GM12878 (cell line): ENCODE measurements around the gene POLA2. TPM values are rescaled to one million over a fixed set of nuclear protein-coding genes. Genes with fewer than 3 reads are reported as not detected.

Experiments used
- ATAC-seq: fragments of 200-7000 bp; cut with Tn5 transposase; 3 replicates; pipeline ENCODE4 v1.9.1; 2020; ENCODE audit warnings: mild to moderate bottlenecking, moderate library complexity
- BruUV-seq: library from RNA; stranded (reverse); fragments of 400-500 nt; replicated peaks from 2 replicates; lab custom pipeline; 2021; lab: Mats Ljungman, UMichigan
- CTCF ChIA-PET: fragments of 300-600 bp; sonication (Branson Sonifier 250); formaldehyde crosslinking; extraction: SDS; loops from one replicate; lab custom pipeline; 2021; ENCODE audit warnings: inconsistent platforms; lab: Yijun Ruan, JAX
- POLR2A ChIA-PET: fragments of 350-600 bp; formaldehyde crosslinking; extraction: SDS; loops from one replicate; lab custom pipeline; 2021; ENCODE audit warnings: inconsistent platforms; lab: Charles Lee
- RAD21 ChIA-PET: fragments of 300-600 bp; sonication (Branson Sonifier 250); formaldehyde crosslinking; loops from one replicate; lab custom pipeline; 2023; ENCODE audit warnings: antibody characterized with exemption; ENCODE audit not compliant: unreplicated experiment; lab: Charles Lee
- SMC1A ChIA-PET: fragments of 300-600 bp; sonication (Branson Sonifier 250); formaldehyde crosslinking; loops from one replicate; lab custom pipeline; 2023; ENCODE audit not compliant: unreplicated experiment, uncharacterized antibody; lab: Charles Lee
- DNase-seq: peaks from one replicate; pipeline ENCODE4 v3.0.0-alpha.2; 2011; ENCODE audit warnings: low read depth, low spot score
- FAIRE-seq: peaks from 3 replicates; lab custom pipeline; 2011; peaks lifted over from hg19 to GRCh38; lab: Jason Lieb, UNC
- H2AFZ ChIP-seq: 2 replicates; pipeline ENCODE4 v1.6.0; 2011; ENCODE audit warnings: low read depth, low read length, control low read depth; ENCODE audit not compliant: control insufficient read depth
- H3K27ac ChIP-seq: 2 replicates; pipeline ENCODE4 v1.5.1; 2011; ENCODE audit warnings: control low read depth; ENCODE audit not compliant: control insufficient read depth, insufficient read depth
- H3K27me3 ChIP-seq, 2 experiments: replicated peaks in 1 of 2; 2 replicates each; pipeline versions ENCODE4 v1.6.0 to v1.6.1; 2011; ENCODE audit warnings: low read length in 1 of 2; ENCODE audit not compliant: control insufficient read depth in 2 of 2, insufficient read depth in 2 of 2
- H3K36me3 ChIP-seq, 2 experiments: 2 replicates each; pipeline ENCODE4 v1.5.1; 2011; ENCODE audit warnings: low read length in 1 of 2; ENCODE audit not compliant: control insufficient read depth in 2 of 2, insufficient read depth in 2 of 2
- H3K4me1 ChIP-seq: 2 replicates; pipeline ENCODE4 v1.6.1; 2011; ENCODE audit warnings: mild to moderate bottlenecking, low read length, moderate library complexity, mixed read lengths; ENCODE audit not compliant: control insufficient read depth, insufficient read depth
- H3K4me2 ChIP-seq: 2 replicates; pipeline ENCODE4 v1.6.0; 2011; ENCODE audit warnings: control low read depth; ENCODE audit not compliant: control insufficient read depth, insufficient read depth
- H3K4me3 ChIP-seq: fragments of 200-600 bp; sonication (generic); 2 replicates; pipeline ENCODE4 v1.5.1; 2016
- H3K79me2 ChIP-seq: 2 replicates; pipeline ENCODE4 v1.6.0; 2011; ENCODE audit warnings: low read length; ENCODE audit not compliant: control insufficient read depth, insufficient read depth
- H3K9ac ChIP-seq: 2 replicates; pipeline ENCODE4 v1.8.0; 2011; ENCODE audit warnings: low read length, control low read depth, mixed read lengths; ENCODE audit not compliant: control insufficient read depth, insufficient read depth
- H3K9me3 ChIP-seq: replicated peaks from 3 replicates; pipeline ENCODE4 v1.5.1; 2011; ENCODE audit warnings: mild to moderate bottlenecking, low read length; ENCODE audit not compliant: control insufficient read depth, insufficient read depth
- H4K20me1 ChIP-seq: 2 replicates; pipeline ENCODE4 v1.6.0; 2011; ENCODE audit not compliant: control insufficient read depth, insufficient read depth
- ATF2 ChIP-seq: IDR thresholded peaks from 2 replicates; pipeline ENCODE4 v1.6.1; 2012; ENCODE audit warnings: low read length, inconsistent platforms
- CTCF ChIP-seq, 3 experiments: IDR thresholded peaks in 2 of 3; conservative IDR thresholded peaks in 1 of 3; 2 replicates each; pipeline ENCODE4 v1.5.1; 2011; ENCODE audit warnings: low read depth in 3 of 3, low read length in 3 of 3, mild to moderate bottlenecking in 3 of 3, control low read depth in 2 of 3, moderate library complexity in 2 of 3, inconsistent platforms in 1 of 3, mixed read lengths in 1 of 3; ENCODE audit not compliant: control insufficient read depth in 2 of 3, insufficient read depth in 1 of 3; ENCODE audit errors: extremely low read depth in 1 of 3
- E4F1 ChIP-seq: fragments of 450-650 bp; IDR thresholded peaks from 2 replicates; pipeline ENCODE4 v1.6.1; 2018; ENCODE audit warnings: borderline replicate concordance, mild to moderate bottlenecking; ENCODE audit not compliant: partially characterized antibody
- ETV6 ChIP-seq, 2 experiments: fragments of 450-650 bp in 1 of 2; IDR thresholded peaks in 1 of 2; conservative IDR thresholded peaks in 1 of 2; 2 replicates each; pipeline ENCODE4 v1.6.1; 2014; ENCODE audit warnings: antibody characterized with exemption in 1 of 2, borderline replicate concordance in 1 of 2, low read depth in 1 of 2, mild to moderate bottlenecking in 1 of 2, moderate library complexity in 1 of 2
- NFIC ChIP-seq: IDR thresholded peaks from 2 replicates; pipeline ENCODE4 v1.6.1; 2012; ENCODE audit warnings: low read depth, mild to moderate bottlenecking, inconsistent platforms, low read length, moderate library complexity
- RELA ChIP-seq: fragments of 450-650 bp; IDR thresholded peaks from 2 replicates; pipeline ENCODE4 v1.8.0; 2014; ENCODE audit warnings: borderline replicate concordance; ENCODE audit not compliant: partially characterized antibody
- RUNX3 ChIP-seq: IDR thresholded peaks from 2 replicates; pipeline ENCODE4 v1.6.1; 2012; ENCODE audit warnings: low read length, inconsistent platforms
- SMARCA5 ChIP-seq: fragments of 450-650 bp; IDR thresholded peaks from 2 replicates; pipeline ENCODE4 v1.6.1; 2017; ENCODE audit warnings: mild to moderate bottlenecking
- STAT3 ChIP-seq: IDR thresholded peaks from 2 replicates; pipeline ENCODE4 v1.6.1; 2011; ENCODE audit warnings: low read depth, low read length, improper control_type of control experiment
- TBL1XR1 ChIP-seq: IDR thresholded peaks from 2 replicates; pipeline ENCODE4 v1.6.1; 2012; ENCODE audit warnings: low read depth, low read length, improper control_type of control experiment
- ZBTB33 ChIP-seq: fragments of 450-650 bp; IDR thresholded peaks from 2 replicates; pipeline ENCODE4 v1.6.1; 2017; ENCODE audit warnings: mild to moderate bottlenecking
- ZZZ3 ChIP-seq: IDR thresholded peaks from 2 replicates; pipeline ENCODE4 v1.6.1; 2011; ENCODE audit warnings: low read depth; ENCODE audit not compliant: control insufficient read depth, insufficient read length
- WGBS: methylation state at CpG from one replicate; pipeline ENCODE4 v1.1.6; 2016; ENCODE audit warnings: low lambda C conversion rate; ENCODE audit not compliant: insufficient replicate concordance, insufficient coverage; ENCODE audit errors: missing lambda C conversion rate; 5-methylcytosine and 5-hydroxymethylcytosine counted together
- in situ Hi-C: fragments of 300-500 bp; cut with MboI; formaldehyde crosslinking; loops from 9 replicates; pipeline ENCODE4 v1.14.3; 2018; ENCODE audit warnings: mixed read lengths
- intact Hi-C: fragments of 100-400 bp; cut with micrococcal nuclease; formaldehyde crosslinking; loops from one replicate; pipeline ENCODE4 v1.14.2; 2022; ENCODE audit not compliant: unreplicated experiment
- polyA plus RNA-seq, 11 experiments: library from polyadenylated mRNA; depleted of rRNA in 4 of 11; unstranded in 6 of 11; stranded (reverse) in 5 of 11; fragments of >200 nt; fragmentation: Nextera tagmentation in 4 of 11; fragmentation: Illumina TruSeq in 1 of 11; extraction: Ambion mirVana in 4 of 11; extraction: Trizol in 1 of 11; gene quantifications; 1 replicate in 1 of 11; 2 replicates in 10 of 11; pipeline versions ENCODE4 v1.2.1 to v1.2.3, GENCODE V29; 2011 to 2016; ENCODE audit warnings: inconsistent platforms in 2 of 11, missing spikeins in 2 of 11, low read depth in 1 of 11
- total RNA-seq, 4 experiments: library from RNA; depleted of rRNA in 3 of 4; stranded (reverse); fragments of >200 nt in 3 of 4; fragmentation: Illumina TruSeq in 1 of 4; extraction: Trizol in 1 of 4; gene quantifications; 2 replicates each; pipeline versions ENCODE4 v1.2.1 to v1.2.3, GENCODE V29; 2013 to 2021

POLA2 gene
- total and polyA plus RNA-seq, 10 of the 15 experiments (the other 5 are each of a cell fraction or from before 2014, with no cell fraction given) = 4.2 to 121 (median 56.2) TPM

- no peak for TF ChIP-seq E4F1
Measured at GRCh38 chr11:65300621-65301275, 39.0 kb downstream of the POLA2 start (continued).

- Histone ChIP-seq H4K20me1 (no peaks in the 10 kb centered on the region), H3K4me3 (no peak overlapping the region), H3K36me3 (peaks cover 5 to 9% of the 10 kb centered on the region in 2 experiments; a peak in 3 of 4 replicates), H3K9ac (no peak overlapping the region), H3K27me3 (no peaks in the 10 kb centered on the region), H3K4me1 (no peaks in the 10 kb centered on the region), H3K27ac (no peak overlapping the region), H3K79me2 (no peaks in the 10 kb centered on the region), H3K9me3 (no peaks in the 10 kb centered on the region), H3K4me2 (no peak overlapping the region), H2AFZ (no peak overlapping the region)
- no peak for DNase-seq
- RAD21 ChIA-PET = no interaction called here
- in situ Hi-C loops (no loop called here), intact Hi-C loops (no loop called here)
- FAIRE-seq = no peak
- SMC1A ChIA-PET = no interaction called here
- CTCF ChIA-PET = interaction anchor here (2.4 kb wide), 1 partner anchor 15 kb away, joined by 6 read pairs; no protein-coding TSS in a partner anchor
- POLR2A ChIA-PET = interaction anchor here (0.5 kb wide), 1 partner anchor 25 kb away, joined by 4 read pairs; no protein-coding TSS in a partner anchor
- WGBS = 96% methylated on average over 12 of the region's 12 CpGs
- peak; percentile 27; the same call in 1 of the 3 replicates for ATAC-seq
- no TSS peak for BruUV-seq
- TF ChIP-seq ZBTB33 (no peak), ETV6 (conservative IDR thresholded peaks at IDR 0.05 in 1 of 2, IDR thresholded peaks at IDR 0.05 in 1 of 2; ENCODE audit: borderline replicate concordance in 1 of 2, low read depth in 1 of 2) (no peak), RUNX3 (no peak), ZZZ3 (no peak), RELA (no peak), TBL1XR1 (no peak), CTCF (IDR thresholded peaks at IDR 0.05 in 2 of 3, conservative IDR thresholded peaks at IDR 0.05 in 1 of 3; ENCODE audit: control insufficient read depth in 2 of 3, extremely low read depth in 1 of 3, insufficient read depth in 1 of 3, low read depth in 3 of 3, low read length in 3 of 3) (no peak), STAT3 (no peak), SMARCA5 (no peak), ATF2 (no peak), NFIC (no peak)
Measured at GRCh38 chr11:65301491-65302329, 39.9 kb downstream of the POLA2 start.
